IMR-90 (cell line): ENCODE results near the gene EBP. TPM values are rescaled to one million over a fixed set of nuclear protein-coding genes. Genes with fewer than 3 reads are reported as not detected.

ENCODE experiments used
- ATAC-seq: fragments of 200-7000 bp; cut with Tn5 transposase; 2 replicates; pipeline ENCODE4 v1.9.1; 2020; ENCODE audit warnings: low read depth, mild to moderate bottlenecking, moderate library complexity
- BruUV-seq: library from RNA; stranded (reverse); fragments of 400-500 nt; replicated peaks from 2 replicates; lab custom pipeline; 2021; lab: Mats Ljungman, UMichigan
- CTCF ChIA-PET: fragments of 300-600 bp; formaldehyde crosslinking; extraction: SDS; loops from one replicate; lab custom pipeline; 2021; ENCODE audit warnings: antibody characterized with exemption; lab: Yijun Ruan, JAX
- POLR2A ChIA-PET: fragments of 300-600 bp; sonication (Branson Sonifier 250); formaldehyde crosslinking; loops from one replicate; lab custom pipeline; 2022; ENCODE audit warnings: antibody characterized with exemption; ENCODE audit not compliant: unreplicated experiment; lab: Charles Lee
- DNase-seq: peaks from one replicate; pipeline ENCODE4 v3.0.0; 2013
- H2AFZ ChIP-seq: replicated peaks from 2 replicates; pipeline ENCODE3; 2013; ENCODE audit warnings: low read length, mild to moderate bottlenecking; ENCODE audit not compliant: poor library complexity
- H2AK5ac ChIP-seq: 2 replicates; pipeline ENCODE4 v1.6.1; 2013; ENCODE audit warnings: low read depth, low read length, inconsistent platforms
- H2AK9ac ChIP-seq: replicated peaks from 2 replicates; pipeline ENCODE3; 2013; ENCODE audit warnings: mild to moderate bottlenecking, low read depth, low read length, moderate library complexity; ENCODE audit not compliant: poor library complexity
- H2BK120ac ChIP-seq: 2 replicates; pipeline ENCODE4 v1.6.1; 2013; ENCODE audit warnings: low read depth, low read length, inconsistent platforms
- H2BK15ac ChIP-seq: 3 replicates; pipeline ENCODE4 v1.6.1; 2013; ENCODE audit warnings: low read depth, low read length, inconsistent platforms
- H2BK20ac ChIP-seq: 2 replicates; pipeline ENCODE4 v1.6.1; 2013; ENCODE audit warnings: low read depth, mild to moderate bottlenecking, inconsistent platforms, low read length, moderate library complexity
- H2BK5ac ChIP-seq: 2 replicates; pipeline ENCODE4 v1.6.1; 2013; ENCODE audit warnings: mild to moderate bottlenecking, low read depth, low read length, inconsistent platforms; ENCODE audit not compliant: poor library complexity, severe bottlenecking
- H3K14ac ChIP-seq: replicated peaks from 2 replicates; pipeline ENCODE4 v1.6.1; 2013; ENCODE audit warnings: low read depth, low read length, inconsistent platforms
- H3K18ac ChIP-seq: 2 replicates; pipeline ENCODE4 v1.6.1; 2013; ENCODE audit warnings: low read depth, low read length, control low read depth
- H3K23ac ChIP-seq: 2 replicates; pipeline ENCODE4 v1.6.1; 2013; ENCODE audit warnings: low read depth, low read length, inconsistent platforms
- H3K27ac ChIP-seq: 2 replicates; pipeline ENCODE4 v1.5.1; 2013; ENCODE audit warnings: mild to moderate bottlenecking, control low read depth, low read length; ENCODE audit not compliant: insufficient read depth
- H3K27me3 ChIP-seq: 2 replicates; pipeline ENCODE4 v1.6.1; 2013; ENCODE audit warnings: low read length; ENCODE audit not compliant: control insufficient read depth, insufficient read depth
- H3K36me3 ChIP-seq: 2 replicates; pipeline ENCODE4 v1.6.1; 2013; ENCODE audit warnings: low read length, mixed read lengths; ENCODE audit not compliant: control insufficient read depth, insufficient read depth
- H3K4ac ChIP-seq: 2 replicates; pipeline ENCODE4 v1.6.1; 2013; ENCODE audit warnings: low read depth, low read length, inconsistent platforms
- H3K4me1 ChIP-seq: 2 replicates; pipeline ENCODE4 v1.6.1; 2013; ENCODE audit warnings: low read length, mixed read lengths; ENCODE audit not compliant: control insufficient read depth, insufficient read depth
- H3K4me2 ChIP-seq: 2 replicates; pipeline ENCODE4 v1.6.1; 2013; ENCODE audit warnings: low read depth, mild to moderate bottlenecking, control low read depth, low read length, moderate library complexity
- H3K4me3 ChIP-seq: 2 replicates; pipeline ENCODE4 v1.5.1; 2013; ENCODE audit warnings: low read depth, mild to moderate bottlenecking, control low read depth, low read length, moderate library complexity; ENCODE audit not compliant: insufficient read depth
- H3K56ac ChIP-seq: 2 replicates; pipeline ENCODE4 v1.6.1; 2013; ENCODE audit warnings: low read length, inconsistent platforms; ENCODE audit not compliant: insufficient read depth; ENCODE audit errors: extremely low read depth
- H3K79me1 ChIP-seq, 2 experiments: 2 replicates each; pipeline ENCODE4 v1.6.1; 2013; ENCODE audit warnings: low read length in 2 of 2, inconsistent platforms in 1 of 2, low read depth in 1 of 2
- H3K9ac ChIP-seq: 2 replicates; pipeline ENCODE4 v1.6.1; 2013; ENCODE audit warnings: low read depth, low read length, control low read depth
- H3K9me1 ChIP-seq: 2 replicates; pipeline ENCODE4 v1.6.1; 2013; ENCODE audit warnings: low read length, inconsistent platforms; ENCODE audit not compliant: insufficient read depth
- H3K9me3 ChIP-seq: 2 replicates; pipeline ENCODE4 v1.6.1; 2013; ENCODE audit warnings: low read length; ENCODE audit not compliant: control insufficient read depth, insufficient read depth
- H4K20me1 ChIP-seq: 2 replicates; pipeline ENCODE4 v1.6.1; 2013; ENCODE audit warnings: low read length, inconsistent platforms; ENCODE audit not compliant: insufficient read depth
- H4K5ac ChIP-seq: 2 replicates; pipeline ENCODE4 v1.6.1; 2013; ENCODE audit warnings: mild to moderate bottlenecking, low read depth, low read length, control low read depth
- H4K8ac ChIP-seq, 2 experiments: 2 replicates each; pipeline ENCODE4 v1.6.1; 2013; ENCODE audit warnings: low read depth in 2 of 2, low read length in 2 of 2, control low read depth in 1 of 2, inconsistent platforms in 1 of 2
- H4K91ac ChIP-seq: 2 replicates; pipeline ENCODE4 v1.6.1; 2013; ENCODE audit warnings: low read depth, low read length, inconsistent platforms; ENCODE audit not compliant: insufficient read depth
- BHLHE40 ChIP-seq: fragments of 150-350 bp; IDR thresholded peaks from 2 replicates; pipeline ENCODE4 v1.6.1; 2016; ENCODE audit warnings: mild to moderate bottlenecking, low read depth, low read length
- CHD1 ChIP-seq: IDR thresholded peaks from 2 replicates; pipeline ENCODE4 v1.6.1; 2012; ENCODE audit warnings: low read depth, low read length, improper control_type of control experiment
- USF2 ChIP-seq: fragments of 150-350 bp; IDR thresholded peaks from 2 replicates; pipeline ENCODE4 v1.6.1; 2017; ENCODE audit warnings: mild to moderate bottlenecking, antibody characterized with exemption, low read length, low read depth
- WGBS, 2 experiments: methylation state at CpG; one replicate each; pipeline versions ENCODE4 v1.1.5 to v1.1.7; 2013; ENCODE audit warnings: missing lambda C conversion rate in 2 of 2; ENCODE audit not compliant: insufficient read length in 1 of 2; ENCODE audit errors: extremely low coverage in 2 of 2; 5-methylcytosine and 5-hydroxymethylcytosine counted together
- dilution Hi-C: fragments of 300-500 bp; cut with HindIII; formaldehyde crosslinking; loops from one replicate; pipeline ENCODE4 v1.14.3; 2018; ENCODE audit warnings: low sequenced_read_pairs; ENCODE audit not compliant: unreplicated experiment
- in situ Hi-C: fragments of 300-500 bp; cut with MboI; formaldehyde crosslinking; loops from 3 replicates; pipeline ENCODE4 v1.14.3; 2019; ENCODE audit warnings: low sequenced_read_pairs, inconsistent platforms, mixed read lengths
- intact Hi-C: fragments of 100-400 bp; cut with micrococcal nuclease; formaldehyde crosslinking; loops from 2 replicates; pipeline ENCODE4 v1.10.0; 2022
- polyA plus RNA-seq, 3 experiments: library from polyadenylated mRNA; depleted of rRNA; stranded (reverse); fragments of >200 nt; gene quantifications; 2 replicates each; pipeline ENCODE4 v1.2.3, GENCODE V29; 2012; ENCODE audit warnings: low replicate concordance in 1 of 3
- total RNA-seq: library from RNA; depleted of rRNA; stranded (reverse); fragments of >200 nt; gene quantifications from 2 replicates; pipeline ENCODE4 v1.2.3, GENCODE V29; 2012

Gene EBP
- total and polyA plus RNA-seq, 2 of the 4 experiments (the other 2 are of a cell fraction): 39.4 to 78.9 TPM

GRCh38 chrX:48496660-48497059 is 24.9 kb upstream of the EBP start:
- dilution Hi-C loops: no loop called here
- CTCF ChIA-PET: no interaction called here
- POLR2A ChIA-PET: no interaction called here

More at GRCh38 chrX:48496660-48497059, 24.9 kb upstream of the EBP start:
- in situ Hi-C loops (loop anchor here (10.0 kb wide), 1 partner anchor 412 kb away; no protein-coding TSS in a partner anchor), intact Hi-C loops (no loop called here)
- Histone ChIP-seq H2BK20ac (no peak overlapping the region), H3K4me1 (peaks cover 6% of the 10 kb centered on the region), H2BK15ac (no peak overlapping the region), H3K27me3 (no peaks in the 10 kb centered on the region), H3K4ac (no peak overlapping the region), H3K9ac (no peak overlapping the region), H3K23ac (no peak overlapping the region), H4K20me1 (no peaks in the 10 kb centered on the region), H3K36me3 (no peaks in the 10 kb centered on the region), H3K18ac (no peak overlapping the region), H3K14ac (no peak overlapping the region), H3K4me2 (no peak overlapping the region), H3K27ac (no peak overlapping the region), H3K4me3 (no peak overlapping the region), H4K8ac (no peak overlapping the region), H2BK120ac (no peak overlapping the region), H4K5ac (no peak overlapping the region), H3K56ac (no peak overlapping the region), H4K91ac (no peak overlapping the region), H3K9me3 (no peaks in the 10 kb centered on the region), H2AK9ac (no peak overlapping the region), H3K9me1 (peaks cover 8% of the 10 kb centered on the region), H2BK5ac (no peak overlapping the region), H2AK5ac (peak overlapping the region; percentile 32), H3K79me1 (no peaks in the 10 kb centered on the region), H2AFZ (peak overlapping the region; percentile 65)
- peak; percentile 33 for DNase-seq
- no peak for ATAC-seq
- no TSS peak for BruUV-seq
- TF ChIP-seq CHD1 (no peak), BHLHE40 (no peak), USF2 (peak; percentile 45; the same call in 1 of the 2 replicates)
- WGBS, 2 experiments: no CpG with 5 or more reads among the region's 4 CpGs
